Measurements from ENCODE around the gene PARD3B.

DNA sequence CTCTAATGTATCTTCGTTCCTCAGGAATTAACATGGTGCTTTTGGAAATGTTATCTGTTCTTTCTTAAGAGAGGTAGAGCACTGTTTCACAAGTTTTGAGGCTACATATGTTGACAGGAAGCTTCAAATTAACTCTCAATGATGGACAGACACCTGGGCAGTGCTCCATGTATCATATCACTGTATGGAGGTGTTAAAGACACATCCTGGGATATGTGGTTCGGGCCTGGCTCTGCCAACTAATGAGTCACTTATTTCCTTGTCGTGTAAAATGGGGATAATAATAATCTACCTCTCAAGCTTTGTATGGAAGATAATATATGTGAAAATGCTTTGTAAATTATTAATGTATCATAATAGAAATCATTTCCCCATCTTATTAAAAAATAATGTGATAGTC, 90.2 kb downstream of the PARD3B start:
- TF ChIP-seq AHR (CRISPR knock-in tag; IDR thresholded peaks at IDR 0.05) (no peak), KMT2B (CRISPR knock-in tag; IDR thresholded peaks at IDR 0.05) (no peak), GATAD2A (CRISPR knock-in tag; IDR thresholded peaks at IDR 0.05) (no peak), TEAD2 (CRISPR knock-in tag; IDR thresholded peaks at IDR 0.05) (no peak), ZKSCAN5 (CRISPR knock-in tag; IDR thresholded peaks at IDR 0.05) (no peak), RAD51 (IDR thresholded peaks at IDR 0.05; ENCODE audit: borderline replicate concordance) (no peak)
- TF ChIP-seq, protein P1, sequence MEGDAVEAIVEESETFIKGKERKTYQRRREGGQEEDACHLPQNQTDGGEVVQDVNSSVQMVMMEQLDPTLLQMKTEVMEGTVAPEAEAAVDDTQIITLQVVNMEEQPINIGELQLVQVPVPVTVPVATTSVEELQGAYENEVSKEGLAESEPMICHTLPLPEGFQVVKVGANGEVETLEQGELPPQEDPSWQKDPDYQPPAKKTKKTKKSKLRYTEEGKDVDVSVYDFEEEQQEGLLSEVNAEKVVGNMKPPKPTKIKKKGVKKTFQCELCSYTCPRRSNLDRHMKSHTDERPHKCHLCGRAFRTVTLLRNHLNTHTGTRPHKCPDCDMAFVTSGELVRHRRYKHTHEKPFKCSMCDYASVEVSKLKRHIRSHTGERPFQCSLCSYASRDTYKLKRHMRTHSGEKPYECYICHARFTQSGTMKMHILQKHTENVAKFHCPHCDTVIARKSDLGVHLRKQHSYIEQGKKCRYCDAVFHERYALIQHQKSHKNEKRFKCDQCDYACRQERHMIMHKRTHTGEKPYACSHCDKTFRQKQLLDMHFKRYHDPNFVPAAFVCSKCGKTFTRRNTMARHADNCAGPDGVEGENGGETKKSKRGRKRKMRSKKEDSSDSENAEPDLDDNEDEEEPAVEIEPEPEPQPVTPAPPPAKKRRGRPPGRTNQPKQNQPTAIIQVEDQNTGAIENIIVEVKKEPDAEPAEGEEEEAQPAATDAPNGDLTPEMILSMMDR (CRISPR knock-in tag; IDR thresholded peaks at IDR 0.05): no peak

Measured in HepG2 (cell line).